ENCODE data around the gene RPS6KA4. TPM values are rescaled to one million over a fixed set of nuclear protein-coding genes. Genes with fewer than 3 reads are reported as not detected.
"Not testable (repeated sequence)": the region's sequence is repeated elsewhere in the genome, so short reads cannot be mapped to it uniquely, and the experiment has no call there.

The RPS6KA4 gene
- polyA plus RNA-seq, 1 experiment = 33.8 TPM

GRCh38 chr11:64410404-64410734 lies 51.4 kb downstream of the RPS6KA4 start:
- Histone ChIP-seq H3K4me3 (ENCODE audit: low read depth, low read length) (no peak overlapping the region), H3K27me3 (ENCODE audit: control insufficient read depth, insufficient read depth, low read length) (peaks cover 10% of the 10 kb centered on the region), H3K36me3 (ENCODE audit: control insufficient read depth, insufficient read depth, low read length) (no peaks in the 10 kb centered on the region)
- TF ChIP-seq, protein P1, sequence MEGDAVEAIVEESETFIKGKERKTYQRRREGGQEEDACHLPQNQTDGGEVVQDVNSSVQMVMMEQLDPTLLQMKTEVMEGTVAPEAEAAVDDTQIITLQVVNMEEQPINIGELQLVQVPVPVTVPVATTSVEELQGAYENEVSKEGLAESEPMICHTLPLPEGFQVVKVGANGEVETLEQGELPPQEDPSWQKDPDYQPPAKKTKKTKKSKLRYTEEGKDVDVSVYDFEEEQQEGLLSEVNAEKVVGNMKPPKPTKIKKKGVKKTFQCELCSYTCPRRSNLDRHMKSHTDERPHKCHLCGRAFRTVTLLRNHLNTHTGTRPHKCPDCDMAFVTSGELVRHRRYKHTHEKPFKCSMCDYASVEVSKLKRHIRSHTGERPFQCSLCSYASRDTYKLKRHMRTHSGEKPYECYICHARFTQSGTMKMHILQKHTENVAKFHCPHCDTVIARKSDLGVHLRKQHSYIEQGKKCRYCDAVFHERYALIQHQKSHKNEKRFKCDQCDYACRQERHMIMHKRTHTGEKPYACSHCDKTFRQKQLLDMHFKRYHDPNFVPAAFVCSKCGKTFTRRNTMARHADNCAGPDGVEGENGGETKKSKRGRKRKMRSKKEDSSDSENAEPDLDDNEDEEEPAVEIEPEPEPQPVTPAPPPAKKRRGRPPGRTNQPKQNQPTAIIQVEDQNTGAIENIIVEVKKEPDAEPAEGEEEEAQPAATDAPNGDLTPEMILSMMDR (IDR thresholded peaks at IDR 0.05; ENCODE audit: insufficient read depth, low read depth, low read length) = no peak
- ChIA-PET CTCF (interaction anchor here (2.7 kb wide), 1 partner anchor 39 kb away, joined by 13 read pairs; no protein-coding TSS in a partner anchor), POLR2A (no interaction called here)
- DNase-seq (ENCODE audit: low read depth) = no peak

GRCh38 chr11:64413417-64413816 lies 54.5 kb downstream of the RPS6KA4 start:
- TF ChIP-seq, protein P1 (IDR thresholded peaks at IDR 0.05; ENCODE audit: insufficient read depth, low read depth, low read length) = no peak
- POLR2A ChIA-PET = no interaction called here

GRCh38 chr11:64415286-64415685 lies 56.3 kb downstream of the RPS6KA4 start:
- POLR2A ChIA-PET = no interaction called here
- no peaks in the 10 kb centered on the region for H3K36me3 ChIP-seq (ENCODE audit: control insufficient read depth, insufficient read depth, low read length)
- no peak overlapping the region for H3K4me3 ChIP-seq (ENCODE audit: low read depth, low read length)
- TF ChIP-seq, protein P1 (IDR thresholded peaks at IDR 0.05; ENCODE audit: insufficient read depth, low read depth, low read length) = no peak
- peaks cover 5% of the 10 kb centered on the region for H3K27me3 ChIP-seq (ENCODE audit: control insufficient read depth, insufficient read depth, low read length)
- CTCF ChIA-PET = interaction anchor here (1.0 kb wide), 1 partner anchor 40 kb away, joined by 3 read pairs; no protein-coding TSS in a partner anchor
- no peak for DNase-seq (ENCODE audit: low read depth)

More at GRCh38 chr11:64413417-64413816, 54.5 kb downstream of the RPS6KA4 start:
- peaks cover 5% of the 10 kb centered on the region for H3K27me3 ChIP-seq (ENCODE audit: control insufficient read depth, insufficient read depth, low read length)
- DNase-seq (ENCODE audit: low read depth) = no peak
- H3K36me3 ChIP-seq (ENCODE audit: control insufficient read depth, insufficient read depth, low read length) = no peaks in the 10 kb centered on the region
- CTCF ChIA-PET = no interaction called here
- no peak overlapping the region for H3K4me3 ChIP-seq (ENCODE audit: low read depth, low read length)

DNA sequence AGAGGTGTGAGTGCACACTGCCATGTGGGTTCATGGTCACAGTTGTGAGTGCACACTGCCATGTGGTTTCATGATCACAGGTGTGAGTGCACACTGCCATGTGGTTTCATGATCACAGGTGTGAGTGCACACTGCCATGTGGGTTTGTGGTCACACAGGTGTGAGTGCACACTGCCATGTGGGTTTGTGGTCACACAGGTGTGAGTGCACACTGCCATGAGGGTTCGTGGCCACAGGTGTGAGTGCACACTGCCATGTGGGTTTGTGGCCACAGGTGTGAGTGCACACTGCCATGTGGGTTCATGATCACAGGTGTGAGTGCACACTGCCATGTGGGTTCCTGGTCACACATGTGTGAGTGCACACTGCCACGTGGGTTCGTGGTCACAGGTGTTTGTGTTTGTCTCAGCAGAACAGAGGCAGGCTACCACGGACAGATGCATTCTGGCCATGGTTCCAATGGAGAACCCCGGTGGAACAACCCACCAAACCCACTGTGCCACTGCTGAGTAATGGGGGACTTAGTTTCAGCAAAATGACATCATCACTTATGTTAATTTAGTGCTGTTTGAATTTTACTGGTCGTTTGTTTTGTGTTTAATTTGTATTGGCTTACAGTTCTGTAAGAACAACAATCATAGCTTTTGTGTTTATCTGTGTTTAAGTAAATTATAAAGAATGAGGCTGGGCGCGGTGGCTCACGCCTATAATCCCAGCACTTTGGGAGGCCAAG lies 57.2 kb downstream of the RPS6KA4 start:
- ChIA-PET POLR2A (interaction anchor here (0.6 kb wide), 1 partner anchor 15 kb away, joined by 10 read pairs; no protein-coding TSS in a partner anchor), CTCF (interaction anchor here (0.6 kb wide), 1 partner anchor 168 kb away, joined by 3 read pairs; no protein-coding TSS in a partner anchor)
- Histone ChIP-seq H3K36me3 (ENCODE audit: control insufficient read depth, insufficient read depth, low read length) (no peaks in the 10 kb centered on the region), H3K4me3 (ENCODE audit: low read depth, low read length) (no peak overlapping the region), H3K27me3 (ENCODE audit: control insufficient read depth, insufficient read depth, low read length) (peaks cover 1% of the 10 kb centered on the region)
- DNase-seq (ENCODE audit: low read depth) = no peak
- TF ChIP-seq, protein P1 (IDR thresholded peaks at IDR 0.05; ENCODE audit: insufficient read depth, low read depth, low read length) = no peak

DNA sequence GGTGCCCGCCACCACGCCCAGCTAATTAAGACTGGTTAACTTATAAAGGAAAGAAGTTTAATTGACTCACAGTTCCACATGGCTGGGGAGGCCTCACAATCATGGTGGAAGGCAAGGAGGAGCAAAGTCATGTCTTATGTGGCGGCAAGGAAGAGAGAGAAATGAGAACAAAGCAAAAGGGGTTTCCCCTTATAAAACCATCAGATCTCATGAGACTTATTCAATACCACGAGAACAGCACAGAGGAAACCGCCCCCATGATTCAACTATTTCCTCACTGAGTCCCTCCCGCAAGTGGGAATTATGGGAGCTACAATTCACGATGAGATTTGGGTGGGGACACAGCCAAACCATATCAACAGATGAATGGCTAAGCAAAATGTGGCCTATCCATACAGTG lies 59.3 kb downstream of the RPS6KA4 start:
- CTCF ChIA-PET = interaction anchor here (0.7 to 2.4 kb wide), 2 partner anchors 10 to 31 kb away, joined by 3 to 13 read pairs; no protein-coding TSS in a partner anchor
- H3K4me3 ChIP-seq (ENCODE audit: low read depth, low read length); DNase-seq (ENCODE audit: low read depth); H3K27me3 ChIP-seq (ENCODE audit: control insufficient read depth, insufficient read depth, low read length); POLR2A ChIA-PET; H3K36me3 ChIP-seq (ENCODE audit: control insufficient read depth, insufficient read depth, low read length): not testable (repeated sequence)
